NCI-H2029 (cell line): ENCODE measurements around the gene OSBPL7.
"Not testable (repeated sequence)": the region's sequence is repeated elsewhere in the genome, so short reads cannot be mapped to it uniquely, and the experiment has no call there.

ENCODE experiments used
- DNase-seq: peaks from one replicate; lab custom pipeline; 2025; lab: John Stamatoyannopoulos, UW

The OSBPL7 gene

GRCh38 chr17:47806026-47806912 lies 15.3 kb downstream of the OSBPL7 start:
- no peak for DNase-seq

- DNase-seq = no peak
Observed at GRCh38 chr17:47804461-47804860, 17.1 kb downstream of the OSBPL7 start.

- no peak for DNase-seq
Observed at GRCh38 chr17:47803751-47804150, 17.8 kb downstream of the OSBPL7 start.

GRCh38 chr17:47803201-47803600 lies 18.4 kb downstream of the OSBPL7 start:
- no peak for DNase-seq

GRCh38 chr17:47802341-47803022 lies 19.1 kb downstream of the OSBPL7 start:
- DNase-seq = peak; percentile 51

GRCh38 chr17:47801906-47802305 lies 19.7 kb downstream of the OSBPL7 start:
- no peak for DNase-seq

- DNase-seq = no peak
Observed at GRCh38 chr17:47801176-47801765, 20.3 kb downstream of the OSBPL7 start.

- DNase-seq = no peak
Observed at GRCh38 chr17:47800686-47801085, 20.9 kb downstream of the OSBPL7 start.

GRCh38 chr17:47797797-47798196 lies 23.8 kb downstream of the OSBPL7 start:
- DNase-seq = no peak

GRCh38 chr17:47792979-47793378 lies 28.6 kb downstream of the OSBPL7 start:
- DNase-seq = no peak

GRCh38 chr17:47792457-47792856 lies 29.1 kb downstream of the OSBPL7 start:
- DNase-seq = no peak

- no peak for DNase-seq
Observed at GRCh38 chr17:47791025-47791424, 30.6 kb downstream of the OSBPL7 start.

GRCh38 chr17:47789611-47790561 lies 31.7 kb downstream of the OSBPL7 start:
- DNase-seq = peak; percentile 1

- no peak for DNase-seq
Observed at GRCh38 chr17:47785538-47786123, 36.0 kb downstream of the OSBPL7 start.

GRCh38 chr17:47781397-47781796 lies 40.2 kb downstream of the OSBPL7 start:
- DNase-seq = no peak

- no peak for DNase-seq
Observed at GRCh38 chr17:47778184-47778635, 43.4 kb downstream of the OSBPL7 start.

GRCh38 chr17:47776330-47777197 lies 45.0 kb downstream of the OSBPL7 start:
- DNase-seq = peak; percentile 2

- DNase-seq = no peak
Observed at GRCh38 chr17:47774987-47775580, 46.5 kb downstream of the OSBPL7 start.

GRCh38 chr17:47774331-47774730 lies 47.3 kb downstream of the OSBPL7 start:
- no peak for DNase-seq

GRCh38 chr17:47773649-47774048 lies 47.9 kb downstream of the OSBPL7 start:
- DNase-seq = not testable (repeated sequence)
